MCF 10A (cell line): Measurements from ENCODE around the gene PTTG2. TPM values are rescaled to one million over a fixed set of nuclear protein-coding genes. Genes with fewer than 3 reads are reported as not detected.
"Not testable (repeated sequence)": the region's sequence is repeated elsewhere in the genome, so short reads cannot be mapped to it uniquely, and the experiment has no call there.

Experiments used
- BruUV-seq: library from RNA; stranded (reverse); fragments of 400-500 nt; replicated peaks from 2 replicates; lab custom pipeline; 2021; lab: Mats Ljungman, UMichigan
- CTCF ChIA-PET: fragments of 300-600 bp; sonication (Branson Sonifier 250); formaldehyde crosslinking; extraction: SDS; loops from one replicate; lab custom pipeline; 2021; ENCODE audit warnings: antibody characterized with exemption, inconsistent platforms; lab: Yijun Ruan, JAX
- POLR2A ChIA-PET: fragments of 300-600, 350-650 bp; sonication (Branson Sonifier 250); formaldehyde crosslinking; extraction: SDS; loops from one replicate; lab custom pipeline; 2020; ENCODE audit warnings: antibody characterized with exemption, inconsistent platforms; lab: Yijun Ruan, JAX
- DNase-seq: peaks from one replicate; pipeline ENCODE4 v3.0.0-alpha.2; 2018; ENCODE audit not compliant: unreplicated experiment
- H3K27ac Mint-ChIP-seq: one replicate; pipeline ENCODE4 v1.8.0; 2022; ENCODE audit warnings: mild to moderate bottlenecking, low read depth, mixed read lengths; ENCODE audit not compliant: unreplicated experiment
- H3K27me3 Mint-ChIP-seq: one replicate; pipeline ENCODE4 v1.8.0; 2022; ENCODE audit warnings: mixed read lengths; ENCODE audit not compliant: insufficient read depth, unreplicated experiment
- H3K36me3 Mint-ChIP-seq: one replicate; pipeline ENCODE4 v1.8.0; 2022; ENCODE audit warnings: mild to moderate bottlenecking, moderate library complexity, mixed read lengths; ENCODE audit not compliant: insufficient read depth, unreplicated experiment
- H3K4me1 Mint-ChIP-seq: one replicate; pipeline ENCODE4 v1.8.0; 2022; ENCODE audit warnings: mixed read lengths; ENCODE audit not compliant: insufficient read depth, unreplicated experiment
- H3K4me3 Mint-ChIP-seq: one replicate; pipeline ENCODE4 v1.8.0; 2022; ENCODE audit warnings: mild to moderate bottlenecking, moderate library complexity, mixed read lengths; ENCODE audit not compliant: unreplicated experiment
- H3K9me3 Mint-ChIP-seq: one replicate; pipeline ENCODE4 v1.8.0; 2022; ENCODE audit warnings: mixed read lengths; ENCODE audit not compliant: unreplicated experiment
- CTCF ChIP-seq: fragments of 200-600 bp; IDR thresholded peaks from one replicate; pipeline ENCODE4 v1.8.0; 2022; ENCODE audit warnings: antibody characterized with exemption, mild to moderate bottlenecking; ENCODE audit not compliant: unreplicated experiment
- intact Hi-C: fragments of 100-400 bp; cut with micrococcal nuclease; formaldehyde crosslinking; loops from 2 replicates; pipeline ENCODE4 v1.14.1; 2022
- total RNA-seq: library from RNA; stranded (reverse); gene quantifications from 2 replicates; pipeline ENCODE4 v1.2.3, GENCODE V29; 2022

The PTTG2 gene
- total RNA-seq, 1 experiment from 2014 or later, result not detected

DNA sequence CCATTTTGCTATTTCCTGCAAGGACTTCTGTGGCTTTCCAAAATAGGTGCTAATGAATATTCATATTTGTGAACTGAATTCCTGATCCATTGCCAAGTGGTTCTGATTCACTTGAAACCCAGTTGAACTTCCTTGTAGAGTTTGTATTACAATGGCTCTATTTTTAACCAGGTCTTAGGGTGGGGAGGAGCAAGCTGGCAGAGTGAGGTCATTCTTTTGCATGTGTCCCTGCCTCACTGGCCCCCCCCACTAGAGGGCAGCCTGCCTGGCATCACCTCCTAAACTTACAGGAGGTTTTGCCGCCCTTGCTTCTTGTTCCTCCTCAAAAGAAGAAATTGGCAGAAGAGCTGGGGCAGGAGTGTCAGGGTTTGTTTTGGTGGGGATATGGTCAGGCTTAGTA is 10.5 kb downstream of the PTTG2 start:
- peak; percentile 54 for DNase-seq
- H3K4me1 Mint-ChIP-seq, result no peaks in the 10 kb centered on the region
- H3K9me3 Mint-ChIP-seq, result no peaks in the 10 kb centered on the region
- intact Hi-C loops, result no loop called here
- H3K27ac Mint-ChIP-seq, result no peak overlapping the region
- no peaks in the 10 kb centered on the region for H3K27me3 Mint-ChIP-seq
- no peak overlapping the region for H3K4me3 Mint-ChIP-seq
- ChIA-PET CTCF (interaction anchor here (0.6 to 2.2 kb wide), 6 partner anchors 12 to 965 kb away, joined by 3 to 6 read pairs (median 3); no protein-coding TSS in a partner anchor), POLR2A (interaction anchor here (0.6 to 1.0 kb wide), 2 partner anchors 90 to 145 kb away, joined by 4 read pairs; no protein-coding TSS in a partner anchor)
- TF ChIP-seq CTCF, result peak; percentile 36
- no TSS peak for BruUV-seq
- H3K36me3 Mint-ChIP-seq, result no peaks in the 10 kb centered on the region

DNA sequence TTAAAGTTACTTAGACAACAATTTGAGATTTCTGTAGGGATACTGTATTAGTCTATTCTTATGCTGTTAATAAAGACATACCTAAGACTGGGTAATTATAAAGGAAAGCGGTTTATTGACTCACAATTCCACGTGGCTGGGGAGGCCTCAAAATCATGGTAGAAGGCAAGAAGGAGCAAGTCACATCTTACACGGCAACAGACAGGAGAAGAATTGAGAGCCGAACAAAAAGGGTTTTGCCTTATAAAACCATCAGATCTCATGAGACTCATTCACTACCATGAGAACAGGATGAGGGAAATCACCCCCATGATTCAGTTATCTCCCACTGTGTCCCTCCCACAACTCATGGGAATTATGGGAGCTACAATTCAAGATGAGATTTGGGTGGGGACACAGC is 11.0 kb downstream of the PTTG2 start:
- H3K27me3 Mint-ChIP-seq, result no peaks in the 10 kb centered on the region
- no peak for DNase-seq
- BruUV-seq, result no TSS peak
- H3K36me3 Mint-ChIP-seq, result no peaks in the 10 kb centered on the region
- no peaks in the 10 kb centered on the region for H3K9me3 Mint-ChIP-seq
- no peak overlapping the region for H3K4me3 Mint-ChIP-seq
- no peaks in the 10 kb centered on the region for H3K4me1 Mint-ChIP-seq
- no peak for TF ChIP-seq CTCF
- CTCF ChIA-PET, result interaction anchor here (0.6 to 2.2 kb wide), 3 partner anchors 64 to 966 kb away, joined by 3 to 6 read pairs (median 5); no protein-coding TSS in a partner anchor
- intact Hi-C loops, result no loop called here
- no peak overlapping the region for H3K27ac Mint-ChIP-seq
- POLR2A ChIA-PET, result interaction anchor here (0.6 to 1.0 kb wide), 2 partner anchors 78 to 145 kb away, joined by 3 to 4 read pairs; no protein-coding TSS in a partner anchor

- CTCF ChIA-PET, result no interaction called here
- H3K27me3 Mint-ChIP-seq, result no peaks in the 10 kb centered on the region
- H3K36me3 Mint-ChIP-seq, result no peaks in the 10 kb centered on the region
- no peak overlapping the region for H3K4me3 Mint-ChIP-seq
- POLR2A ChIA-PET, result no interaction called here
- no peak overlapping the region for H3K27ac Mint-ChIP-seq
- H3K4me1 Mint-ChIP-seq, result no peaks in the 10 kb centered on the region
- H3K9me3 Mint-ChIP-seq, result no peaks in the 10 kb centered on the region
- no peak for DNase-seq
- BruUV-seq, result no TSS peak
- no peak for TF ChIP-seq CTCF
- intact Hi-C loops, result no loop called here
These were observed 13.2 kb downstream of the PTTG2 start for GRCh38 chr4:37973441-37973840.

DNA sequence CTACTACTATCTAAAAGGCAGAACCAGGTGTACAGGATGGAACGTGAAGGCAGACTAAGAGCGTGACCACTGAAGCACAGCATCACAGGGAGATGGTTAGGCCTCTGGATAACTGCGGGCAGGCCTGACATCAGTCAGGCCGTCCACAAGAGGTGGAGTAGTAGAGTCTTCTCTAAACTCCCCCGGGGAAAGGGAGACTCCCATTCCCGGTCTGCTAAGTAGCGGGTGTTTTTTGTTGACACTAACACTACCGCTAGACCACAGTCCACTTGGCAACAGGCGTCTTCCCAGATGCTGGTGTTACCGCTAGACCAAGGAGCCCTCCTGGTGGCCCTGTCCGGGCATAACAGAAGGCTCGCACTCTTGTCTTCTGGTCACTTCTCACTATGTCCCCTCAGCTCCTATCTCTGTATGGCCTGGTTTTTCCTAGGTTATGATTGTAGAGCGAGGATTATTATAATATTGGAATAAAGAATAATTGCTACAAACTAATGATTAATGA is 15.2 kb downstream of the PTTG2 start:
- H3K36me3 Mint-ChIP-seq, H3K4me3 Mint-ChIP-seq, H3K4me1 Mint-ChIP-seq, DNase-seq, CTCF ChIA-PET, H3K27ac Mint-ChIP-seq, BruUV-seq, POLR2A ChIA-PET, H3K9me3 Mint-ChIP-seq, H3K27me3 Mint-ChIP-seq: not testable (repeated sequence)
- intact Hi-C loops, result loop anchor here (5.0 kb wide), 2 partner anchors 62 to 83 kb away; partner anchors contain the start of gene TBC1D1
